Measurements from ENCODE around the gene COBLL1. TPM values are rescaled to one million over a fixed set of nuclear protein-coding genes. Genes with fewer than 3 reads are reported as not detected.
A peak's percentile ranks its signal among the peaks of the same experiment; 100 is the strongest.

COBLL1 gene
- total RNA-seq, 1 donor from 2014 or later: 95.3 TPM

DNA sequence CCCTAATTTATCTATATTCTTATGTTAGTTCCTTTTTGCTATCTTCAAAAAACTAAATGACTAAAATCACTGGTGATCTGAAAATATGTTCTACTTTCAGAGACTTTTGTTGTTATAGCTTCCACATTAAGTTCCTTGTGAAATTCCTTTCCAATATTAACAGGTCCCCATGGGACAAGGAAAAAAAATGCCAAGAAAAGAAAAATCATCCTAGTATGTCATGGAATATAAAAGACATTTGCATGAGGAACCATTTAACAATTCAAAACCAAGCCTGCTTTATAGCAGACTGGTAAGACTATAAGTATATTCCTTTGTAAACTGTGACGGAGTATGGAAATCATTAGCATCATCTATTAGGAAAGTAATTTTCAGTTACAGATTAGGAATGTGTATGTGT lies 48.1 kb downstream of the COBLL1 start:
- Histone ChIP-seq H3K27me3 (no peaks in the 10 kb centered on the region), H3K27ac (peak overlapping the region; percentile 12), H3K4me1 (peaks cover 17% of the 10 kb centered on the region), H3K4me3 (no peak overlapping the region), H3K36me3 (no peaks in the 10 kb centered on the region), H3K9me3 (no peaks in the 10 kb centered on the region)
- intact Hi-C loops (cut with DNase I): no loop called here
- DNase-seq: no peak
- ATAC-seq: no peak
- TF ChIP-seq, protein P1, sequence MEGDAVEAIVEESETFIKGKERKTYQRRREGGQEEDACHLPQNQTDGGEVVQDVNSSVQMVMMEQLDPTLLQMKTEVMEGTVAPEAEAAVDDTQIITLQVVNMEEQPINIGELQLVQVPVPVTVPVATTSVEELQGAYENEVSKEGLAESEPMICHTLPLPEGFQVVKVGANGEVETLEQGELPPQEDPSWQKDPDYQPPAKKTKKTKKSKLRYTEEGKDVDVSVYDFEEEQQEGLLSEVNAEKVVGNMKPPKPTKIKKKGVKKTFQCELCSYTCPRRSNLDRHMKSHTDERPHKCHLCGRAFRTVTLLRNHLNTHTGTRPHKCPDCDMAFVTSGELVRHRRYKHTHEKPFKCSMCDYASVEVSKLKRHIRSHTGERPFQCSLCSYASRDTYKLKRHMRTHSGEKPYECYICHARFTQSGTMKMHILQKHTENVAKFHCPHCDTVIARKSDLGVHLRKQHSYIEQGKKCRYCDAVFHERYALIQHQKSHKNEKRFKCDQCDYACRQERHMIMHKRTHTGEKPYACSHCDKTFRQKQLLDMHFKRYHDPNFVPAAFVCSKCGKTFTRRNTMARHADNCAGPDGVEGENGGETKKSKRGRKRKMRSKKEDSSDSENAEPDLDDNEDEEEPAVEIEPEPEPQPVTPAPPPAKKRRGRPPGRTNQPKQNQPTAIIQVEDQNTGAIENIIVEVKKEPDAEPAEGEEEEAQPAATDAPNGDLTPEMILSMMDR (IDR thresholded peaks at IDR 0.05): no peak

DNA sequence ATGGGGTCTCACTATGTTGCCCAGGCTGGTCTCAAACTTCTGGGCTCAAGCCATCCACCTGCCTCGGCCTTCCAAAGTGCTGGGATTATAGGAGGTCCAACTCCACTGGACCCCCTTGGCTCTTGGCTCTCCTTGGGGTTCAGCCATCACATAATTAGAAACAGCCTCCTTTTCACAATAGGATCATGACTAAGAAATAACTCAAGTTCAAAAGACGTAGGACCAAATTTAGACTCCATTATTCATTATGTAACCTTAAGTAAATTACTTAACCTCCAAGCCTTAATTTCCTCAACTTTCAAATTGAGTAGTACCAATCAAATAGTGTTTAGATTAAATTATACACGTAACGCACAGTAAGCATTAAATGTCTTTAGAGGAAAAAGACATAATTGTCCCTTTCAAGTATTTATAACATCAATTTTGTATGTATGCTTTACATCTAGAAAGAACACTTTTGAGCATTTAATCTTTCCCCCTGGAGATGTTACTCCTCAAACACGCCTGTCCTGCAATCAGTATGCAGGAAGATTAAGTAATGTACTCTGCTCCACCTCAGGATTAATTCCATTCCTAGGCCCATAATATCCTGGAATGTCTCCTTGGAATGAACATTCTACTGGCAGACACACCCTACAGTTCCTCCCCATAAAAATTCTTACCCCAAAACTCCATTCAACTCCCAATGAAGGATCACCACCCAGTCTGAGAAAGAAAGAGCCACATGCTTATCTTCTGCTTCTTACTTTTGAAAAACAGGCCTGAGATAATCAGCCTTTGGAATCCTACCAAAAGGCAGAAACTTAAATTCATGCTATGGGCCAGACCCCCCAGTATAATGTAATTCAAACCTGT lies 49.1 kb downstream of the COBLL1 start:
- H3K4me3 ChIP-seq: no peak overlapping the region
- no peak overlapping the region for H3K27ac ChIP-seq
- ATAC-seq: no peak
- no peaks in the 10 kb centered on the region for H3K9me3 ChIP-seq
- no peaks in the 10 kb centered on the region for H3K36me3 ChIP-seq
- TF ChIP-seq, protein P1 (IDR thresholded peaks at IDR 0.05): no peak
- DNase-seq: no peak
- intact Hi-C loops (cut with DNase I): no loop called here
- H3K4me1 ChIP-seq: peaks cover 17% of the 10 kb centered on the region
- no peaks in the 10 kb centered on the region for H3K27me3 ChIP-seq

DNA sequence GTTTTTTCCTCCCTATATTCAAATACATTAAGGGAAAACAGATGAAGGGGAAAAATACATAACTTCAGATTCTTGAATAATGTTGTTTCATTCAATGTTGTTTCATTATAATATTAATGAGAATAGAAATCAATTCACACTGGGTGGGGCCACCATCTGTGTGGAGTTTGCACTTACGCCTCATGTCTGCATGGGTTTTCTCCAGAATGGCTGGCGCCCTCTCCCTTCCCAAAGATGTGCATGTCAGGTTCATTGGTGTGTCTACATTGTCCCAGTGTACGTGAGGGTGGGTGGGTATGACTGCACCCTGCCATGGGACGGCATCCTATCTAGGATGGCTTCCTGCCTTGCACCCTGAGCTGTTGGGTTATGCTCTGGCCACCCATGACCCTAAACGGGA lies 51.7 kb downstream of the COBLL1 start:
- H3K27ac ChIP-seq: no peak overlapping the region
- no peaks in the 10 kb centered on the region for H3K9me3 ChIP-seq
- no peak for ATAC-seq
- TF ChIP-seq, protein P1 (IDR thresholded peaks at IDR 0.05): no peak
- intact Hi-C loops (cut with DNase I): no loop called here
- H3K27me3 ChIP-seq: no peaks in the 10 kb centered on the region
- no peak for DNase-seq
- no peak overlapping the region for H3K4me3 ChIP-seq
- H3K4me1 ChIP-seq: peaks cover 16% of the 10 kb centered on the region
- no peaks in the 10 kb centered on the region for H3K36me3 ChIP-seq

DNA sequence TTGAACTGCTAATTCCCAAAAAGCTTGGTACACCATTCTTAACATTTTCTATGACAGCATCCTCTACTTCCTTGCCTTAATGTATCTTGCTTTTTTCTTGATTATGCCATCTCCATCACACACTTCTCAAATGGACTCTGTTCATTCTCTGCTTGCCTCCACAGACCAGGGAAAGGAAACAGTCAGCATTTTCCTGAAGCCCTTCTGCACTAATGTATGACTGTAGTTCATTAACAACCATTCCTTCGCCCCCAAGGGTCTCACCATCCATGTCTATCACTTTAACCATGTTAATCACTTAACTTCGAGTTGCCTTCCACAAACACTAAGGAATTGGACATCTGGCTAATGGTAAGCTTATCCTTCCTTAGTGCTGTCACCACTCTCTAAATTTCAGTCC lies 54.8 kb downstream of the COBLL1 start:
- DNase-seq (no peak), ATAC-seq (no peak)
- no peak overlapping the region for H3K27ac ChIP-seq
- TF ChIP-seq, protein P1 (IDR thresholded peaks at IDR 0.05): no peak
- H3K4me3 ChIP-seq: no peak overlapping the region
- H3K36me3 ChIP-seq: no peaks in the 10 kb centered on the region
- peaks cover 26% of the 10 kb centered on the region for H3K4me1 ChIP-seq
- intact Hi-C loops (cut with DNase I): no loop called here
- H3K27me3 ChIP-seq: no peaks in the 10 kb centered on the region
- no peaks in the 10 kb centered on the region for H3K9me3 ChIP-seq

DNA sequence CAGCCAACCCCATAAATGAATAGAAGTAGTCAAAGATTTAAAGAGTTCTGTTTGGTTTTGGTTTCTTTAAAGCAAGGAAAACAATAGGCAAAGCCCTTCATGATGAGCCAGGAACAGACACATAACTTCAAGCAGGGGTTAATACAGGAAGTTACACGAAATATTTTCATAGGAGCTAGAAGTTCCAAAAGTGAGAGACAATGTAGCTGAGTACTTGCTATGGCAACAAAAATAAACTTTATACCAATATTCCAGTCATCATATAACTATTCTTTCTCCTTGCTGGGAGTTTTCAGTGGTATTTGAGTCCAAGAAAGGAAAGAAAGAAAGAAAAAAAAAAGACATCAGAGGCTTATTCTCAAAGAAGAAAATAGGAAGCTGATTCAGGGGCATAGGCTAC lies 56.2 kb downstream of the COBLL1 start:
- Histone ChIP-seq H3K4me1 (peaks cover 34% of the 10 kb centered on the region), H3K9me3 (no peaks in the 10 kb centered on the region), H3K4me3 (no peak overlapping the region), H3K36me3 (no peaks in the 10 kb centered on the region), H3K27ac (peak overlapping the region; percentile 17), H3K27me3 (no peaks in the 10 kb centered on the region)
- TF ChIP-seq, protein P1 (IDR thresholded peaks at IDR 0.05): no peak
- intact Hi-C loops (cut with DNase I): no loop called here
- DNase-seq: no peak
- ATAC-seq: no peak

All from upper lobe of right lung (tissue), 1 donor.